Measurements from ENCODE around the gene COPG1. TPM values are rescaled to one million over a fixed set of nuclear protein-coding genes. Genes with fewer than 3 reads are reported as not detected.
"Not testable (repeated sequence)": the region's sequence is repeated elsewhere in the genome, so short reads cannot be mapped to it uniquely, and the experiment has no call there.

The COPG1 gene
- total RNA-seq, 1 donor from 2014 or later: 276 TPM

- Mint-ChIP-seq H3K27me3 (ENCODE audit: low read depth) (no peaks in the 10 kb centered on the region), H3K4me1 (ENCODE audit: low read depth) (no peaks in the 10 kb centered on the region), H3K9me3 (ENCODE audit: low read depth) (no peaks in the 10 kb centered on the region), H3K4me3 (ENCODE audit: unreplicated experiment) (no peak overlapping the region), H3K27ac (ENCODE audit: unreplicated experiment) (peak overlapping the region; percentile 39), H3K36me3 (ENCODE audit: low read depth) (peaks cover 59% of the 10 kb centered on the region)
- peak; percentile 63 for DNase-seq (ENCODE audit: low spot score)
- TF ChIP-seq CTCF (IDR thresholded peaks at IDR 0.05): no peak
These were observed 13.9 kb downstream of the COPG1 start for GRCh38 chr3:129263161-129263910.

- H3K4me1 Mint-ChIP-seq (ENCODE audit: low read depth); DNase-seq (ENCODE audit: low spot score); H3K9me3 Mint-ChIP-seq (ENCODE audit: low read depth); H3K4me3 Mint-ChIP-seq (ENCODE audit: unreplicated experiment); H3K27ac Mint-ChIP-seq (ENCODE audit: unreplicated experiment); H3K27me3 Mint-ChIP-seq (ENCODE audit: low read depth): not testable (repeated sequence)
- H3K36me3 Mint-ChIP-seq (ENCODE audit: low read depth): peaks cover 61% of the 10 kb centered on the region
These were observed 15.6 kb downstream of the COPG1 start for GRCh38 chr3:129264994-129265393.

GRCh38 chr3:129266651-129267050 lies 17.2 kb downstream of the COPG1 start:
- DNase-seq (ENCODE audit: low spot score): peak; percentile 18
- no peaks in the 10 kb centered on the region for H3K4me1 Mint-ChIP-seq (ENCODE audit: low read depth)
- TF ChIP-seq CTCF (IDR thresholded peaks at IDR 0.05): no peak
- peaks cover 60% of the 10 kb centered on the region for H3K36me3 Mint-ChIP-seq (ENCODE audit: low read depth)
- no peaks in the 10 kb centered on the region for H3K9me3 Mint-ChIP-seq (ENCODE audit: low read depth)
- no peaks in the 10 kb centered on the region for H3K27me3 Mint-ChIP-seq (ENCODE audit: low read depth)
- no peak overlapping the region for H3K27ac Mint-ChIP-seq (ENCODE audit: unreplicated experiment)
- no peak overlapping the region for H3K4me3 Mint-ChIP-seq (ENCODE audit: unreplicated experiment)

GRCh38 chr3:129268396-129268795 lies 19.0 kb downstream of the COPG1 start:
- H3K4me3 Mint-ChIP-seq (ENCODE audit: unreplicated experiment): no peak overlapping the region
- H3K9me3 Mint-ChIP-seq (ENCODE audit: low read depth): no peaks in the 10 kb centered on the region
- H3K27me3 Mint-ChIP-seq (ENCODE audit: low read depth): no peaks in the 10 kb centered on the region
- TF ChIP-seq CTCF (IDR thresholded peaks at IDR 0.05): no peak
- peak overlapping the region; percentile 36 for H3K27ac Mint-ChIP-seq (ENCODE audit: unreplicated experiment)
- peak; percentile 22 for DNase-seq (ENCODE audit: low spot score)
- no peaks in the 10 kb centered on the region for H3K4me1 Mint-ChIP-seq (ENCODE audit: low read depth)
- H3K36me3 Mint-ChIP-seq (ENCODE audit: low read depth): peaks cover 55% of the 10 kb centered on the region

GRCh38 chr3:129271674-129272073 lies 22.3 kb downstream of the COPG1 start:
- no peaks in the 10 kb centered on the region for H3K27me3 Mint-ChIP-seq (ENCODE audit: low read depth)
- no peak for DNase-seq (ENCODE audit: low spot score)
- no peak for TF ChIP-seq CTCF (IDR thresholded peaks at IDR 0.05)
- no peaks in the 10 kb centered on the region for H3K4me1 Mint-ChIP-seq (ENCODE audit: low read depth)
- H3K4me3 Mint-ChIP-seq (ENCODE audit: unreplicated experiment): no peak overlapping the region
- peaks cover 62% of the 10 kb centered on the region for H3K36me3 Mint-ChIP-seq (ENCODE audit: low read depth)
- H3K9me3 Mint-ChIP-seq (ENCODE audit: low read depth): no peaks in the 10 kb centered on the region
- no peak overlapping the region for H3K27ac Mint-ChIP-seq (ENCODE audit: unreplicated experiment)

- no peaks in the 10 kb centered on the region for H3K27me3 Mint-ChIP-seq (ENCODE audit: low read depth)
- TF ChIP-seq CTCF (IDR thresholded peaks at IDR 0.05): no peak
- peaks cover 21% of the 10 kb centered on the region for H3K4me1 Mint-ChIP-seq (ENCODE audit: low read depth)
- DNase-seq (ENCODE audit: low spot score): no peak
- H3K27ac Mint-ChIP-seq (ENCODE audit: unreplicated experiment): no peak overlapping the region
- H3K4me3 Mint-ChIP-seq (ENCODE audit: unreplicated experiment): no peak overlapping the region
- H3K36me3 Mint-ChIP-seq (ENCODE audit: low read depth): peaks cover 37% of the 10 kb centered on the region
- H3K9me3 Mint-ChIP-seq (ENCODE audit: low read depth): no peaks in the 10 kb centered on the region
These were observed 27.0 kb downstream of the COPG1 start for GRCh38 chr3:129276385-129276784.

Data from chondrocyte (in vitro differentiated cells).